Hepatocyte (in vitro differentiated cells): ENCODE results near the gene TNFRSF13B.

Experiments used
- CTCF ChIP-seq: fragments of 200-600 bp; sonication (generic); IDR thresholded peaks from 2 replicates; pipeline ENCODE4 v1.5.1; 2016; ENCODE audit warnings: antibody characterized with exemption, mild to moderate bottlenecking; ENCODE audit not compliant: poor library complexity
- EZH2 ChIP-seq: fragments of 200-600 bp; sonication (generic); IDR thresholded peaks from 2 replicates; pipeline ENCODE4 v1.6.1; 2016; ENCODE audit warnings: antibody characterized with exemption, mild to moderate bottlenecking, borderline replicate concordance
- EZH2phosphoT487 ChIP-seq: fragments of 200-600 bp; sonication (generic); IDR thresholded peaks from one replicate; pipeline ENCODE4 v1.6.1; 2018; ENCODE audit warnings: antibody characterized with exemption, mild to moderate bottlenecking, low read depth, moderate library complexity; ENCODE audit not compliant: unreplicated experiment, severe bottlenecking

GRCh38 chr17:16977932-16978331 is 6.0 kb upstream of the TNFRSF13B start:
- TF ChIP-seq CTCF (no peak), EZH2phosphoT487 (no peak), EZH2 (no peak)
